CD4-positive, alpha-beta T cell treated with Interleukin-17A for 4 hours (primary cell): Measurements from ENCODE around the gene PNLIPRP1.

Experiments
- DNase-seq: peaks from one replicate; pipeline ENCODE4 v3.0.0-alpha.2; 2020; ENCODE audit warnings: mixed read lengths

PNLIPRP1 gene

GRCh38 chr10:116633216-116633600 is 42.4 kb downstream of the PNLIPRP1 start:
- no peak for DNase-seq

- DNase-seq: no peak
Measured at GRCh38 chr10:116634126-116634975, 43.6 kb downstream of the PNLIPRP1 start.

DNA sequence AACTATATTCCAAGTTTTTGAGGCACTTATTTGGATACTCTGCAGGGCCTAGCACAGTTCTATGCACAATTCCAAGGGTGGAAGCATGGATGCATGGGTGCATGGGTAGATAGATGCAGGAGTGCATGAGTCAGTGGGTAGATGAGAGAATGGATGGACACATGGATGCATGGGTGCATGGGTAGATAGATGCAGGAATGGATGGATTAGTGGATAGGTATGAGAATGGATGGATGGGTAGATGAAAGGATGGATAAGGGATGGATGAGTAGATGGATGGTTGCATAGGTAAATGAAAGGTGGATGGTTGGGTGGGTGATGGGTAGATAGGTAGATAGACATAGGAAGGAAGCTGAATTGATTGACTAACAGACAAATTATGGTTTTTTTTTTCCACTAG is 45.6 kb downstream of the PNLIPRP1 start:
- no peak for DNase-seq

DNA sequence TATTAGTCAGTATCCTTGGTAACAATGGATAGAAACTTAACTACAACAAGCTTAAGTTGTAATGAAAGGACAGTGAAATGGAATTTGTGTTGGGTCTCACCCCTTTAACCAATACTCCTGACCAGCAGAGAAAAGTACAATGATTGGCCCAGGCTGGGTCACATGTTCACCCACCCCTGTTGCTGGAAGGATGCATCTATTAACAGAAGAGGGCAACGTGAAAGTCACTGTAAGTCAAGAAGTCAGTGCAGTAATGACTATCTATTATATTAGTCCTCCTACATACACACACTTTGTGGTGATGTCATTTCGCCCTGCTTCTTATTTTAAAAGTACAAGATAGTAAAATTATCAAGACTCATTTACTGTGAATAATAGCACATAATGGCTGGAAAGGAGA is 46.2 kb downstream of the PNLIPRP1 start:
- DNase-seq: no peak

- no peak for DNase-seq
Measured at GRCh38 chr10:116637830-116638229, 47.1 kb downstream of the PNLIPRP1 start.

- DNase-seq: no peak
Measured at GRCh38 chr10:116646502-116646901, 55.7 kb downstream of the PNLIPRP1 start.

DNA sequence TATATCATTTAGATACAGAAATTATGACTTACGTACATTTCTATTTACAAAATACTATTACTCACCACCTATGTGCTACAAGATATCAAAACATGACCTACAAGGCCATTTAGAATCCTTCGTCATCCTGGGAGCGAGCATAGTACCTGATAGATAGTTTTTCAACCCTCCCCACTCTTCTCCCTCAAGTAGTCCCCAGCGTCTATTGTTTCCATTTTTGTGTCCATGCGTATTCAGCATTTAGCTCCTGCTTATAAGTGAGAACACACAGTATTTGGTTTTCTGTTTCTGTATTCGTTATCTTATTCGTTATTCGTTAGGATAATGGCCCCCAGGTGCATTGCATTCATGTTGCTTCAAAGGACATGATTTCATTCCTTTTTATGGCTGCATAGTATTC is 58.1 kb downstream of the PNLIPRP1 start:
- no peak for DNase-seq

GRCh38 chr10:116653885-116654284 is 63.1 kb downstream of the PNLIPRP1 start:
- no peak for DNase-seq

DNA sequence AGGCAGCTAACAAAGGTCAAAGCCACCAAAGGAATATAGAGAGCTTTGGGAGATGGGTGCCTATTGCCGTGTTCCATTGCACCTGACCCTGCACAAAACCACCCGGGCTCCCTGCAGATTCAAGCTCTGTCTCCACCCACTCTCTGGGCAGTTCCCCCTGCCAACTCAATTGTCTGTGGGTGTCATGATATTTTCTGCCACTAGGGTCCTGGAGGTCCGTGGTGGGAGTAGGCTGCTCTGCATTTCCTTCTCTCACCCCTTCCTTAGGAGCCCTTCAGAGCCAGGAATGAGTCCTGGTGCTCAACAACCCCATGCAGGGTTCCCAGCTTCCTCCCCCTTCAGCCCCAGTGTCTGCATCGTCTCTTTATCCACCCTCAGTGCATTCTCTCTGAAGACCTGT is 64.1 kb downstream of the PNLIPRP1 start:
- DNase-seq: no peak

DNA sequence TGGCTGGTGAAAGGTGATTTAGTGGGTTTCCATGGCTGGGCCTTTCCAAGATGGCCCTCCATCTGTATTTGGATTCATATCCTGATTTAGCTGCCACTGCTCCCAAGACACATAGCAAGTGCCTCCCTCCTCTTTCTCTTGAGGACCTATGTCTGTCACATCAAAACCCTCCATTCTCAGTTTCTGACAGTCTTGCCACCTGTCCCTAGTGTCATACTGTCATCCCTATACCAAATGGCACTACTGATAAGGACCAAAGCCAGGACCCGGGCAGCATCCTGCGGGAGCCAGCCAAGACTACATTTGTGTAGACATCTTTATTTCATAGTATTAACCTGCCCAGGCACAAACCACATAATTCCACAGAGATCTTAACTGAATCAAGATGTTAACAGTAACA is 64.8 kb downstream of the PNLIPRP1 start:
- DNase-seq: no peak

DNA sequence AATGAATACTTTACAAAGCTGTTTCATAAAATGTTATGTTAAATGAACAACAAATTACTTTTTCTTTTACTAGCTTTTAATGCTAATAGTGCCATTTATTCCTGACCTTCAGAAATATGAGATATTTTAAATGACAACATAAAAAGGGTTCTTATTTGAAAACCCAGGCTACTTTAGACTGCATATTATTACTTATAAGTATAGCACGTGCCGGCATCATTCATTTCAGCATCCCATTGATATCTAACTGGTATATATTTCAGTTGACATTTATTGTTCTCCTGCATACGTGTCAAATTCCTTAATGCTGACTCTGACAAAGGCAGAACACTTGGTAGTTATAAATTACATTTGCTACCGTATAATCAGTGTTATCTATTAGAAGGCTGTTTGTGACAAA is 65.3 kb downstream of the PNLIPRP1 start:
- DNase-seq: no peak

DNA sequence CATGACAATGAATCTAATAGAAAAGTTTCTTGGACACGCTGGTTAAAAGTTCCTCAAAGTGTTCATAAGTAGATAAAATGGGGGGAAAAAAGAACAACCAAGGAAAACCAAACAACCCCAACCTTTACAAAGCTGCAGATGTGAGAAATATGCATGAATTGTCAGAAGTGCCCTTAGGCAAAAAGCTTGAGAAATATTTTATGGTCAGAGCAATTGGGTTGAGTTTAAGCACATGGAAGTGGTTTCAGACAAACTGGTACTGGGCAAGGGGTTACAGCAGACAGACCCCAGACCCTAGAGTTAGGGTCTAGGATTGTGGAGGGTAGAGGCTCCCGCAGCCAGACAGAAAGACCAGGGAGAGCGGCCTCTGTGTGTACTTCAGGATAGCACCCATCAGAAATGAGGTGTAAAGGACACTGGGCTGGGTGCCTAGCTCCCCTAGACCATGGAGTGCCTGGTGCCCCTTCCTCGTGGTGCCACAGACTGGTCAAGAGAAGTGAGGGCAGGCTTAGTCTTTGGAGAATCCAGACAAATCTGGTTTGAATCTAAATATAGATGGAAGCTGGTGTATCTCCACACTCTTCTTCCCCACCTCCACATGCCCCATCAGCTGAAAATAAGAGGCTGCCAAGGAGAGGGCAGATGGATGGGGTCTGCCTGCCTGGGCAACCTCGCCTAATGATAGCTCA is 67.2 kb downstream of the PNLIPRP1 start:
- no peak for DNase-seq
